ENCODE data around the gene INTS6.

The INTS6 gene

DNA sequence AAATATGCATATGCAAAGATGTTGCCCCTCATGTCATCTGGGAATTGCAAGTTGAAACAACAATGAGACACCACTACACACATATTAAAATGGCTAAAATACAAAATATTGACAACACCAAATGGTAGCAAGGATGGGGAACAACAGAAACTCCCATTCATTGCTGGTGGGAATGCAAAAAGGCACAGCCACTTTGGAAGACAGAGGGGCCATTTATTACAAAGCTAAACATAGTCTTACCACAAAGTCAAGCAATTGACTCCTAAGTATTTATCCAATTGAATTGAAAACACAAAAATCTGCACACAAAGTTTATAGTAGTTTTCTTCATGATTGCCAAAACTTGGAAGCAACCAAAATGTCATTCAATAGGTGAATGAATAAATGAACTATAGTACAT lies 119.4 kb downstream of the INTS6 start:
- Mint-ChIP-seq H3K36me3 (no peaks in the 10 kb centered on the region), H3K4me1 (peaks cover 11% of the 10 kb centered on the region), H3K27ac (no peak overlapping the region), H3K4me3 (no peak overlapping the region), H3K27me3 (peaks cover 4% of the 10 kb centered on the region), H3K9me3 (no peaks in the 10 kb centered on the region)
- no peak for ATAC-seq (ENCODE audit: low read depth)
- DNase-seq (ENCODE audit: low spot score in 2 of 2), result no peak

DNA sequence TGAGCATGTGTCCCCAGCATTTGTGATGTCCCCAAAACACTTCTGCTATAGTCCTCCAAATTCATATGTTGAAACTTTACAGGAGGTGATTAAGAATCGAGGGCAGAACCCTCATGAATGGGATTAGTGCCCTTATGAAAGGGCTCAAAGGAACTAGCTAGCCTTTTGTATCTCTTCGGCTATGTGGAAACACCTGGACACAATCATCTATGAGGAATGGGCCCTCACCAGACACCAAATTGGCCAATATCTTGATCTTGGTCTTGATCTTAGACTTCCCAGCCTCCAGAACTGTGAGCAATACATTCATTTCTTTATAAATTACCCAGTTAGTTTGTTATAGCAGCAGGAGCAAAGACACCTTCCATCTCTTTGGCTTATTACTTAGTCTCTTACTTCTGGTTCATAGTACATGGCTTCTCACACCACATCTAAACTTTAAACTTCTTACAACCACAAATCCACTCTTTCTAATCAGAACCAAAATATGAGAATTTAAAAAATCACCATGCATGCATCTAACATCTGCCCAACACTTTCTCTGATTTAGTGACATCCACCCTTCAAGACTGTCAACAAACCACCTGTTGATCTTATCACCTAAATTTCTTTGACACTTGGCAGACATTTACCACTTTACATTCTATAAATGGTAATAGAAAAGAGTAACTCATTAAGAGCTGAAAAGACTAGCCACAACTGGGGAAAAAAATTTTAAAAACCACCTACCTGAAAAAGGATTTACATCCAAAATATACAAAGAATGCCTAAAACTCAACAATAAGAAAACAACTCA lies 120.1 kb downstream of the INTS6 start:
- DNase-seq (ENCODE audit: low spot score in 2 of 2), result no peak
- no peaks in the 10 kb centered on the region for H3K36me3 Mint-ChIP-seq
- no peak for ATAC-seq (ENCODE audit: low read depth)
- H3K4me3 Mint-ChIP-seq, result no peak overlapping the region
- peaks cover 11% of the 10 kb centered on the region for H3K4me1 Mint-ChIP-seq
- H3K9me3 Mint-ChIP-seq, result no peaks in the 10 kb centered on the region
- H3K27ac Mint-ChIP-seq, result no peak overlapping the region
- peaks cover 4% of the 10 kb centered on the region for H3K27me3 Mint-ChIP-seq

DNA sequence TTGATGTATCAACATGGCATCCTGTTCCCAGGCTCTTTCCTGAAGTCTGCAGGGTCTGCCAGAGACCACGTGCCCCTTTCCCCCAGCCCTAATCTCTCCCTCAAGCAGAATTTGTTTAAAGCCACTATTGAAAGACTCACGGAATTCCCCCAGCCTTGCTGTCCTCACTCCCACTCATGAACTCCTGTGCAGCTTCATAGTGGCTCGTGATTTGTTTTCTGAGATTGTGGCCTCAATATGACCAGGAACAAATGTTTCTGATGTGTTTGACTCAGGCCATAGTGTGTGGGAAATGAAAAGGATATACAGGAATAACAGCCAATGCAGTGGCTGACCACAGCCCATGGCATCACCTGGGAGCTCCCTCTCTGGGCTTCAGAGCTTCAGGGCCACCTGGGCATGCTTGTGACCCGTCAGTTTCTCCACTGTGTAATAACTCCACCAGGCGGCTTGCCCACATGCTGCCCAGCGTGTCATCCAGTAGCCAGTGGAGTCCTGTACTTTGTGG lies 121.4 kb downstream of the INTS6 start:
- DNase-seq (ENCODE audit: low spot score in 2 of 2), result no peak
- H3K27me3 Mint-ChIP-seq, result peaks cover 4% of the 10 kb centered on the region
- H3K4me3 Mint-ChIP-seq, result no peak overlapping the region
- H3K27ac Mint-ChIP-seq, result peak overlapping the region; percentile 77
- H3K36me3 Mint-ChIP-seq, result no peaks in the 10 kb centered on the region
- peaks cover 11% of the 10 kb centered on the region for H3K4me1 Mint-ChIP-seq
- ATAC-seq (ENCODE audit: low read depth), result peak; percentile 38
- no peaks in the 10 kb centered on the region for H3K9me3 Mint-ChIP-seq

DNA sequence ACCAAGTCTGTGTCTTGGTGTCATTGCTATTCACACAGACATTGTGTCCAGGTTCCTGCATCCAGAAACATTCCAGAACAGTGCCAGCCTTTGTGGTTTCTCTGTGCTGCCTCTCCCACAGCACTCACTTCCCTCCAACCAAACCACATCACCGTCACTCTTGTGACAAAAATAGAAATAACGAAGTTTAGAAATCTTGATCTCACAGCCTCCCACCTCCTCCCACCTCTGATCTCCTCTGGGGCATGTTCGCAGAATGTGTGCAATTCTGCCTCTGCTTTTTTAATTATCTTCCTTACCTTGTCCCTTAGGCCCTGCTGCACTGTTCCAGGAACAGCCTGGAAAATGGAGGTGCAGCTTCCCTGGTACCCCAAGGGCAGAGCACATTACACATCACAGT lies 122.0 kb downstream of the INTS6 start:
- ATAC-seq (ENCODE audit: low read depth) (peak; percentile 31), DNase-seq (ENCODE audit: low spot score in 2 of 2) (no peak)
- Mint-ChIP-seq H3K4me1 (peaks cover 14% of the 10 kb centered on the region), H3K9me3 (no peaks in the 10 kb centered on the region), H3K27ac (no peak overlapping the region), H3K27me3 (peaks cover 4% of the 10 kb centered on the region), H3K36me3 (no peaks in the 10 kb centered on the region), H3K4me3 (no peak overlapping the region)

DNA sequence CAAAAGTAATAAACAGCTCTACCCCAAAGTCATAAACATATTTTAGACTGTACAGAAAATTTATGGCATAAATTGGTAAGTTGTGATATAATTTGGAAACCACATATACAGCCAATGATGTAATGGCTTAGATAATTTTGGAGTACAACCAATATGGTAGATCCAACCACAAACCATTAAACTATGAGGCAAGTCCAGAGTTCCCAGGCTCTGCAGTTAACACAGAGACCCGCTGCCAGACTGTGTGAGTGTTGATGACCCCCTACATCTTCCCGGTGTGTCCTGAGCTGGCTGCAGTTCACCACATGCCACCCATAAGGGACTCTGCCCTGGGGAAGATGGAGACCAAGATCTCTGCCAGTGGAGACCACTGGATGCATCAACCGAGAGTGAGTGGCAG lies 123.2 kb downstream of the INTS6 start:
- peaks cover 4% of the 10 kb centered on the region for H3K27me3 Mint-ChIP-seq
- ATAC-seq (ENCODE audit: low read depth) (no peak), DNase-seq (ENCODE audit: low spot score in 2 of 2) (no peak)
- no peaks in the 10 kb centered on the region for H3K36me3 Mint-ChIP-seq
- peaks cover 14% of the 10 kb centered on the region for H3K4me1 Mint-ChIP-seq
- H3K4me3 Mint-ChIP-seq, result no peak overlapping the region
- H3K9me3 Mint-ChIP-seq, result no peaks in the 10 kb centered on the region
- H3K27ac Mint-ChIP-seq, result no peak overlapping the region

DNA sequence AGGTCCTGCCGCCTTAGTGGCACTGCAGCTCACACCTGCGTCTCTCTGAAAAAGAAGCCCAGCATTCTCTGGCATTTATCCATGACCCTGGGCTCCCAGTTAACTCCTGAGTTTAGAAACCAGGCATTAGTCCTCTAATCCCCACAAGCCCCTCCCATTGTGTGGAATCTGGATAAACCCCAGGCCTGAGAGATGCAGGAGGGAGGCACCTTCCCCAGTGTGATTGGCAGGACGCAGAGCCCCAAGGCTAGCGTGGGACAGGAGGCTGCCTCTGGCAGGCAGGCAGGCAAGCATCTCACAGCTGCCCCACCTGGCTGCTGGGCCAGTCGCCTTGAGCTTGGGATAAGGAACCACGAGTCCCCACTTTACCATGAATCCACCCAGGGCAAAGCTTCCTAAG lies 124.3 kb downstream of the INTS6 start:
- Mint-ChIP-seq H3K4me1 (peaks cover 17% of the 10 kb centered on the region), H3K9me3 (no peaks in the 10 kb centered on the region), H3K4me3 (no peak overlapping the region), H3K27ac (no peak overlapping the region), H3K27me3 (peaks cover 3% of the 10 kb centered on the region), H3K36me3 (no peaks in the 10 kb centered on the region)
- ATAC-seq (ENCODE audit: low read depth), result no peak
- no peak for DNase-seq (ENCODE audit: low spot score in 2 of 2)

DNA sequence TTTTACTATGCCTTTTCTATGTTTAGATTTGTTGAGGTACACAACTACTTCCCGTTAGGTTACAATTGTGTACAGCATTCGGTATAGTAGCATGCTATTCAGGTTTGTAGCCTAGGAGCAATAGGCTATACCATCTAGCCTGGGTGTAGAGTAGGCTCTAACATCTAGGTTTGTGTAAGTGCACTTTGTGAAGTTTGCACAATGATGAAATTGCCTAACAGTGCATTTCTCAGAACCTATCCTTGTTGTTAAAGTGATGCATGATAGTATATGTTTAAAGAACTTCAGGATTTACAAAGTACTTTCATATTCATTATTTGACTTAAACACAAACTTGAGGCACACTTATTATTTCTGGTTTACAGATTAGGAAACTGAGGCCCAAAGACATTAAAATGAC lies 124.9 kb downstream of the INTS6 start:
- Mint-ChIP-seq H3K27ac (no peak overlapping the region), H3K27me3 (peaks cover 3% of the 10 kb centered on the region), H3K4me1 (peaks cover 17% of the 10 kb centered on the region), H3K36me3 (no peaks in the 10 kb centered on the region), H3K9me3 (no peaks in the 10 kb centered on the region), H3K4me3 (no peak overlapping the region)
- no peak for DNase-seq (ENCODE audit: low spot score in 2 of 2)
- no peak for ATAC-seq (ENCODE audit: low read depth)

DNA sequence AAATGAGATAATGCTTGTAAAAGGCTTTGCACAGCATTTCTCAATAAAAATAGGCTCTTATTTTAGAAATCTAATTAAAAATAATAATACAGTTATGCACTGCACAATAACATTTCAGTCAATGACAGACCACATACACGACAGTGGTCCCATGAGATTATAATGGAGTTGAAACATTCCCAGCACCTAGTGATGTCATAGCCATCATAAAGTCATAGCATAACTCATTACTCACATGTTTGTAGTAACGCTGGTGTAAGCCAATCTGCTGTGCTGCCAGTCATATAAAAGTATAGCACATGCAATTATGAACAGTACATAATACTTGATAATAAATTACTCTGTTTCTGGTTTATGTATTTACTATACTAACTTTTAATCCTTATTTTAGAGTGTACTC lies 126.1 kb downstream of the INTS6 start:
- Mint-ChIP-seq H3K27ac (no peak overlapping the region), H3K36me3 (no peaks in the 10 kb centered on the region), H3K4me3 (no peak overlapping the region), H3K27me3 (peaks cover 3% of the 10 kb centered on the region), H3K4me1 (peaks cover 17% of the 10 kb centered on the region), H3K9me3 (no peaks in the 10 kb centered on the region)
- no peak for ATAC-seq (ENCODE audit: low read depth)
- no peak for DNase-seq (ENCODE audit: low spot score in 2 of 2)

DNA sequence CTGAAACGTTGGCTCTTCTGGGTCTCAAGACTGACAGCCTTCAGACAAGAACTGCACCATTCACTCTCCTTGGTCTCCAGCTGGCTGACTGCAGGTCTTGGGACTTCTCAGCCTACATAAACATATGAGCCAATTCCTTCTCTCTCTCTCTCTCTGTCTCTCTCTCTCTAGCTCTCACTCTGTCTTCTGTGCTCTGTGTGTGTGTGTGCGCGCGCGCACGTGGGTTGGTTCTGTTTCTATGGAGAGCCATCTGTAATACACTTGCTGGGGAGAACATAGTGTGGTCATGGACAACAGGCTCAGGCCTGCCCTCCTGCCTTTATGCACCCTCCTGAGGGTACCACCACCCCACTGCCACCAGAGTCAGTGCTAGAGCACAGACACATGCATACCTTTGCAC lies 127.0 kb downstream of the INTS6 start:
- H3K4me1 Mint-ChIP-seq, result peaks cover 9% of the 10 kb centered on the region
- H3K36me3 Mint-ChIP-seq, result no peaks in the 10 kb centered on the region
- H3K4me3 Mint-ChIP-seq, result no peak overlapping the region
- no peaks in the 10 kb centered on the region for H3K27me3 Mint-ChIP-seq
- H3K9me3 Mint-ChIP-seq, result no peaks in the 10 kb centered on the region
- DNase-seq (ENCODE audit: low spot score in 2 of 2) (no peak), ATAC-seq (ENCODE audit: low read depth) (no peak)
- H3K27ac Mint-ChIP-seq, result no peak overlapping the region

DNA sequence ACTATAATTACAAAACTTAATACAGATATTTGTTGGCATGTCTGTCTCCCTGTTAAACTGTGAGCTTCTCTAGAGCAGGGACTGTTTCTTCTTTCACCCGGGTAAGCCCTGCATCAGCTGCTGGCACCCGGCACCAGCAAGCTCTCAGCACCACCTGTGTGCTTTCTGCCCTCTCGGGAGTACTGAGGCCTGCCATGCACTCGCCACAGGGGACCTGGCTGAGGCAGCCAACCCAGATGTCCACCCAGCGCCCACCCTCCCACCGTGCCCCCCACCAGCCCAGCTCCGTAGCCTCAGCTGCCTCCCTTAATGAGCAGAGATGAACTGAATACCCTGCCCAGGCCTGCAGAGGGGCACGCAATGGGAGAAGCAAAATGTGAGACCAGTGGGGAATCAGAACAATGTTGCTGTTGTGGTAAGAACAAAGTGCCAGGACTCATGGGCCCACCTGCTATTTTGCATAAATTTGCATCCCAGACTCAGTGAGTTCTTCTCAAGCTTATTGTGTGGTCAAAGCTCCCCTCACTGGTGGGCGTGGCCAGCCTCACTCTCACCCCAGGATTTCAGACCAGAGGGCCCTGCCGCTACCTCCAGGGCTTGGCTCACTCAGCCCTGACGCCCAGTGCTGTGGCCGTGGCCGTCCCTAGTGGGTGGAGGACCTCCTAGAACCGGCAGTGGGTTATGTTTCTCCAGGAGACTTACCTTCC lies 128.0 kb downstream of the INTS6 start:
- no peak for DNase-seq (ENCODE audit: low spot score in 2 of 2)
- peak overlapping the region; percentile 15 for H3K4me3 Mint-ChIP-seq
- peaks cover 5% of the 10 kb centered on the region for H3K4me1 Mint-ChIP-seq
- H3K27me3 Mint-ChIP-seq, result no peaks in the 10 kb centered on the region
- peak; percentile 52 for ATAC-seq (ENCODE audit: low read depth)
- no peaks in the 10 kb centered on the region for H3K9me3 Mint-ChIP-seq
- H3K36me3 Mint-ChIP-seq, result no peaks in the 10 kb centered on the region
- H3K27ac Mint-ChIP-seq, result no peak overlapping the region

DNA sequence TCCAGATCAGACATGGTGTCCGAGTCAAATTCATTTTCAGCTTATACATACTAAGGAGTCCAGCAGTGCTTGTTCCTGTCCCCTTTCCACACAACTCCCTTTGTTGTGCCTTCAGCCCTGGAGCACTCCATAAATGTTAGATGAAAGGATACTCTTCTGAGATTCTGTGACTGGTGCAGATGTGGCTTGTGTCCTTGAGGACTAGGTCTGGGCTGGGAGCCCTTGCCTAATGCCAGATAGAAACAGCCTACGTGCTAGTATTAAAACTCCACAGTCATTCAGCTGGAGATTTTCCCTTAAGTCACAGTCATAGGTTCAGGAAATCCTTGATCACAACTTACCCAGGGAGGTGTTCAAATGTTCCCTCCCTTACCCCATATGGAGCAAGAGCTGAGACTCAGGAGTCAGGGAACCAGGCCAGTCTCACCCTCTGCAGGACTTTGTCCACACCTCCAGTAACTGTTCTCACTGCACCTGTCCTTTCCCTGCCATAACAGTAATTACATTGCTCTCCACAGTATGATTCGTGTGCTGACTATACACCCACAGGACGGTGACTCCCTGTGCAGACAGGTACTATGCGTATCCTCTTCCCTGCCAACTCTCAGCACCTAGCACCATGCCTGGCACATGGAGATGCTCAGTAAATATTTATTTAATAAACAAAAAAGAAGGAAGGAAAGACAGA lies 128.9 kb downstream of the INTS6 start:
- Mint-ChIP-seq H3K4me3 (no peak overlapping the region), H3K27me3 (no peaks in the 10 kb centered on the region), H3K36me3 (no peaks in the 10 kb centered on the region), H3K27ac (no peak overlapping the region), H3K9me3 (no peaks in the 10 kb centered on the region), H3K4me1 (peaks cover 5% of the 10 kb centered on the region)
- ATAC-seq (ENCODE audit: low read depth) (no peak), DNase-seq (ENCODE audit: low spot score in 2 of 2) (no peak)

DNA sequence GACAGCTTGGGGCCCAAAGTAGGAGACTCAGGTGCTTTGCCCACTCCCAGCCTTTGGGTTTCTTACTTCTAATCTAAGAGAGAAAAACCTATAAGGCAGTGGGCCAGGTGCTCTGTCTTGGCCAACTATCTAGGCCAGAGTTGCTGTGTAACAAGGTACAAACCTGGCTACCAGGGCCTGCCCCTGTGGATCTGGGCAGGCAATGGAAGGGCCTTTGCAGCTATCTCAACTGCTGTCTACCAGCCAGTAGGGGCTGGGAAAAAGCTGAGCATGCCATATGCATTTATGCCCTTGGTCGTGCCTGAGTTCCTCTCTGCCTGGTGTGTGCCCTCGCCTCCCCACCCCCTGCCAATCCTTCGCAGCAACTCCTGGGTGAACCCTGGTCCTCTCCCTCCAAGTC lies 130.0 kb downstream of the INTS6 start:
- H3K27me3 Mint-ChIP-seq, result no peaks in the 10 kb centered on the region
- peaks cover 5% of the 10 kb centered on the region for H3K4me1 Mint-ChIP-seq
- no peak overlapping the region for H3K27ac Mint-ChIP-seq
- DNase-seq (ENCODE audit: low spot score in 2 of 2) (no peak), ATAC-seq (ENCODE audit: low read depth) (no peak)
- no peak overlapping the region for H3K4me3 Mint-ChIP-seq
- H3K9me3 Mint-ChIP-seq, result no peaks in the 10 kb centered on the region
- H3K36me3 Mint-ChIP-seq, result no peaks in the 10 kb centered on the region

DNA sequence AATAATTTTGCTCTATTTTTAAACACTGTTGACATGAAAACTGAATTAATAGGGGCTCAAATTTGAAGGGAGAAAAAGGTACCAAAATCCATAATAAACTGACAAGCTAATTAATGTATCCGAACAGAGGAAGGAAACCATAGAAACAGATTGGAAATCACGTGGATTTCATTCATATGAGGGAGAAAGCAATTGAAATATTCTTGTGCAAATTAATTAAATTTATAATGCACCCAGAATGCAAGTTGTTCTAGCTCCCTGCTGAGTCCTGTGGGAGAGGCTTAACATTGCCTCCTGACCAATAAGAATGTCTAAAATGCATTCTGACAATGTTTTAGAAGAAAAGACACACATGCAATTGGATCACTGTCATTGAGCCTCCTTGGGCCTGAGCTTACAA lies 131.0 kb downstream of the INTS6 start:
- H3K36me3 Mint-ChIP-seq, result no peaks in the 10 kb centered on the region
- peaks cover 5% of the 10 kb centered on the region for H3K4me1 Mint-ChIP-seq
- no peaks in the 10 kb centered on the region for H3K9me3 Mint-ChIP-seq
- H3K27ac Mint-ChIP-seq, result no peak overlapping the region
- DNase-seq (ENCODE audit: low spot score in 2 of 2) (no peak), ATAC-seq (ENCODE audit: low read depth) (no peak)
- H3K27me3 Mint-ChIP-seq, result no peaks in the 10 kb centered on the region
- H3K4me3 Mint-ChIP-seq, result no peak overlapping the region

DNA sequence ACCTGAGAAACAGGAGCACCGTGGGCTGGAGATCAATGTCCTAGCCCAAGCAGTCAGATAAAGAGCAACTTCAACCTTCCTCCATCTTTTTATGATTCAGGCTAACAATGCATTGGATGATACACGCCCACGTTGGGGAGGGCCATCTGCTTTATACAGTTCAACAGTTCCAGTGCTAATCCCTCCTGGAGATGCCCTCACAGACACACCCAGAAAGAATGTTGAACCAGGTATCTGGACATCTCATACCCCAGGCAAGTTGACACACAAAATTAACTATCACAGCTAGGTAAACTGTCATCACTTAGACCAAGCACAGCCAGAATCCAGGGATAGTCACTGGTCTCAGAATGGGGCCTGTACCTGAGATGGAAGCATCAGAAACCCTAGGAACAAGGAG lies 134.0 kb downstream of the INTS6 start:
- no peak for ATAC-seq (ENCODE audit: low read depth)

More for the DNA sequence above, 134.0 kb downstream of the INTS6 start:
- H3K36me3 Mint-ChIP-seq, result no peaks in the 10 kb centered on the region
- no peak for DNase-seq (ENCODE audit: low spot score in 2 of 2)
- peaks cover 4% of the 10 kb centered on the region for H3K27me3 Mint-ChIP-seq
- no peak overlapping the region for H3K27ac Mint-ChIP-seq
- no peak overlapping the region for H3K4me3 Mint-ChIP-seq
- H3K9me3 Mint-ChIP-seq, result no peaks in the 10 kb centered on the region
- peaks cover 4% of the 10 kb centered on the region for H3K4me1 Mint-ChIP-seq

Measured in memory B cell (primary cell).